Fibroblast of lung (primary cell): Measurements from ENCODE around the gene CIC. TPM values are rescaled to one million over a fixed set of nuclear protein-coding genes. Genes with fewer than 3 reads are reported as not detected.

Experiments
- DNase-seq, 2 donors: peaks; one replicate each; pipeline versions ENCODE4 v3.0.0 to v3.0.0-alpha.2; 2010; ENCODE audit warnings: low read depth in 2 of 2
- H2AFZ ChIP-seq: 2 replicates; pipeline ENCODE4 v1.5.1; 2012; ENCODE audit warnings: low read length, control low read depth, inconsistent platforms
- H3K27ac ChIP-seq: 2 replicates; pipeline ENCODE4 v1.5.1; 2011; ENCODE audit warnings: low read length, control low read depth; ENCODE audit not compliant: insufficient read depth
- H3K27me3 ChIP-seq: 2 replicates; pipeline ENCODE4 v1.5.1; 2011; ENCODE audit warnings: mild to moderate bottlenecking, low read length; ENCODE audit not compliant: control insufficient read depth, insufficient read depth
- H3K36me3 ChIP-seq: 2 replicates; pipeline ENCODE4 v1.5.1; 2011; ENCODE audit warnings: low read length; ENCODE audit not compliant: control insufficient read depth, insufficient read depth
- H3K4me1 ChIP-seq: 2 replicates; pipeline ENCODE4 v1.5.1; 2011; ENCODE audit warnings: low read length; ENCODE audit not compliant: control insufficient read depth, insufficient read depth; ENCODE audit errors: extremely low read depth
- H3K4me2 ChIP-seq: 2 replicates; pipeline ENCODE4 v1.5.1; 2011; ENCODE audit warnings: low read length, control low read depth; ENCODE audit not compliant: insufficient read depth; ENCODE audit errors: extremely low read depth
- H3K4me3 ChIP-seq, 4 experiments: fragments of 200-600 bp in 1 of 4; sonication (generic) in 1 of 4; replicated peaks in 1 of 4; 2 replicates each; pipeline ENCODE4 v1.5.1; 2011 to 2016; ENCODE audit warnings: low read length in 4 of 4, low read depth in 3 of 4, mild to moderate bottlenecking in 3 of 4, control low read depth in 2 of 4, inconsistent platforms in 1 of 4, mixed read lengths in 1 of 4; ENCODE audit not compliant: insufficient read depth in 1 of 4; ENCODE audit errors: control extremely low read depth in 1 of 4
- H3K79me2 ChIP-seq: 2 replicates; pipeline ENCODE4 v1.5.1; 2012; ENCODE audit warnings: mild to moderate bottlenecking, low read length, inconsistent platforms; ENCODE audit not compliant: control insufficient read depth, insufficient read depth
- H3K9ac ChIP-seq: 2 replicates; pipeline ENCODE4 v1.5.1; 2011; ENCODE audit warnings: mild to moderate bottlenecking, low read length, control low read depth; ENCODE audit not compliant: insufficient read depth
- H3K9me3 ChIP-seq: 2 replicates; pipeline ENCODE4 v1.5.1; 2012; ENCODE audit warnings: low read depth, low read length; ENCODE audit not compliant: control insufficient read depth, insufficient read depth
- H4K20me1 ChIP-seq: 2 replicates; pipeline ENCODE4 v1.5.1; 2011; ENCODE audit warnings: low read length; ENCODE audit not compliant: control insufficient read depth, insufficient read depth; ENCODE audit errors: extremely low read depth
- CTCF ChIP-seq, 2 donors: IDR thresholded peaks in 1 of 2; conservative IDR thresholded peaks in 1 of 2; 1 replicate in 1 of 2; 2 replicates in 1 of 2; pipeline ENCODE4 v1.5.1; 2011 to 2012; ENCODE audit warnings: low read length in 2 of 2, control low read depth in 1 of 2, inconsistent platforms in 1 of 2, low read depth in 1 of 2, mild to moderate bottlenecking in 1 of 2
- EZH2 ChIP-seq: IDR thresholded peaks from 2 replicates; pipeline ENCODE4 v1.5.1; 2012; ENCODE audit warnings: low read length, control low read depth, mild to moderate bottlenecking; ENCODE audit errors: missing control alignments
- polyA plus RNA-seq, 2 donors: library from polyadenylated mRNA; depleted of rRNA in 1 of 2; stranded (reverse) in 1 of 2; unstranded in 1 of 2; fragments of >200 nt; gene quantifications; 2 replicates each; pipeline ENCODE4 v1.2.1, GENCODE V29; 2011 to 2012; ENCODE audit warnings: missing spikeins in 1 of 2
- total RNA-seq: library from RNA; depleted of rRNA; stranded (reverse); fragments of >200 nt; gene quantifications from 2 replicates; pipeline ENCODE4 v1.2.1, GENCODE V29; 2014

Gene CIC
- total and polyA plus RNA-seq, 2 donors (not counting 1 experiment from before 2014, with no cell fraction given) = 8.5 to 23.6 TPM

GRCh38 chr19:42273407-42274064 is 4.5 kb downstream of the CIC start:
- H3K4me2 ChIP-seq = no peak overlapping the region
- no peaks in the 10 kb centered on the region for H3K27me3 ChIP-seq
- H3K79me2 ChIP-seq = peaks cover 56% of the 10 kb centered on the region
- no peaks in the 10 kb centered on the region for H3K9me3 ChIP-seq
- no peak overlapping the region for H3K9ac ChIP-seq
- peaks cover 26% of the 10 kb centered on the region for H3K36me3 ChIP-seq
- TF ChIP-seq EZH2 (no peak), CTCF (conservative IDR thresholded peaks at IDR 0.05 in 1 of 2, IDR thresholded peaks at IDR 0.05 in 1 of 2; ENCODE audit: low read depth in 1 of 2, low read length in 2 of 2) (no peak)
- no peak overlapping the region for H3K4me3 ChIP-seq
- H2AFZ ChIP-seq = no peak overlapping the region
- no peaks in the 10 kb centered on the region for H4K20me1 ChIP-seq
- no peak for DNase-seq
- H3K27ac ChIP-seq = no peak overlapping the region
- peaks cover 12% of the 10 kb centered on the region for H3K4me1 ChIP-seq

GRCh38 chr19:42274065-42274682 is 5.1 kb downstream of the CIC start:
- TF ChIP-seq EZH2 (no peak), CTCF (conservative IDR thresholded peaks at IDR 0.05 in 1 of 2, IDR thresholded peaks at IDR 0.05 in 1 of 2; ENCODE audit: low read depth in 1 of 2, low read length in 2 of 2) (no peak)
- no peak overlapping the region for H3K4me2 ChIP-seq
- H3K9ac ChIP-seq = no peak overlapping the region

GRCh38 chr19:42275103-42275502 is 6.1 kb downstream of the CIC start:
- Histone ChIP-seq H3K4me3 (no peak overlapping the region), H3K9ac (no peak overlapping the region), H3K9me3 (no peaks in the 10 kb centered on the region), H3K36me3 (peaks cover 26% of the 10 kb centered on the region), H3K79me2 (peaks cover 55% of the 10 kb centered on the region), H2AFZ (no peak overlapping the region), H4K20me1 (no peaks in the 10 kb centered on the region), H3K4me2 (no peak overlapping the region), H3K27me3 (no peaks in the 10 kb centered on the region), H3K4me1 (peaks cover 19% of the 10 kb centered on the region), H3K27ac (no peak overlapping the region)
- TF ChIP-seq CTCF (conservative IDR thresholded peaks at IDR 0.05 in 1 of 2, IDR thresholded peaks at IDR 0.05 in 1 of 2; ENCODE audit: low read depth in 1 of 2, low read length in 2 of 2) (no peak), EZH2 (no peak)
- DNase-seq = no peak

More at GRCh38 chr19:42274065-42274682, 5.1 kb downstream of the CIC start:
- no peak overlapping the region for H3K27ac ChIP-seq
- H3K9me3 ChIP-seq = no peaks in the 10 kb centered on the region
- H3K27me3 ChIP-seq = no peaks in the 10 kb centered on the region
- H3K4me3 ChIP-seq = no peak overlapping the region
- H3K4me1 ChIP-seq = peaks cover 16% of the 10 kb centered on the region
- peaks cover 26% of the 10 kb centered on the region for H3K36me3 ChIP-seq
- H3K79me2 ChIP-seq = peaks cover 61% of the 10 kb centered on the region
- no peak for DNase-seq
- no peaks in the 10 kb centered on the region for H4K20me1 ChIP-seq
- no peak overlapping the region for H2AFZ ChIP-seq
